OCI-LY1 (cell line): ENCODE data around the gene LRRC8E.
"Not testable (repeated sequence)": the region's sequence is repeated elsewhere in the genome, so short reads cannot be mapped to it uniquely, and the experiment has no call there.

ENCODE experiments used
- H2AFZ ChIP-seq: fragments of 200-600 bp; sonication (generic), shearing (Covaris generic); 2 replicates; pipeline ENCODE4 v1.6.0; 2014; ENCODE audit warnings: antibody characterized with exemption, mild to moderate bottlenecking, low read length
- H3F3A ChIP-seq: fragments of 200-600 bp; sonication (generic), shearing (Covaris generic); 2 replicates; pipeline ENCODE4 v1.6.0; 2014; ENCODE audit warnings: mild to moderate bottlenecking, antibody characterized with exemption, low read length, moderate library complexity; ENCODE audit not compliant: insufficient read depth
- H3K27ac ChIP-seq: fragments of 200-600 bp; sonication (generic); 2 replicates; pipeline ENCODE4 v1.5.1; 2014; ENCODE audit warnings: low read length, mixed run types, mild to moderate bottlenecking, low read depth; ENCODE audit not compliant: poor library complexity, severe bottlenecking
- H3K27me3 ChIP-seq: fragments of 200-600 bp; sonication (generic); 2 replicates; pipeline ENCODE4 v1.6.0; 2014; ENCODE audit warnings: antibody characterized with exemption, mild to moderate bottlenecking, low read length, moderate library complexity; ENCODE audit not compliant: insufficient read depth
- H3K36me3 ChIP-seq: fragments of 200-600 bp; sonication (generic); 2 replicates; pipeline ENCODE4 v1.6.1; 2014; ENCODE audit warnings: mild to moderate bottlenecking, antibody characterized with exemption, low read length, moderate library complexity, mixed read lengths; ENCODE audit not compliant: insufficient read depth
- H3K4me1 ChIP-seq: fragments of 200-600 bp; sonication (generic); 2 replicates; pipeline ENCODE4 v1.5.1; 2014; ENCODE audit warnings: mild to moderate bottlenecking, low read length, moderate library complexity; ENCODE audit not compliant: insufficient read depth, severe bottlenecking
- H3K4me2 ChIP-seq: fragments of 200-600 bp; sonication (generic), shearing (Covaris generic); 2 replicates; pipeline ENCODE4 v1.6.1; 2014; ENCODE audit warnings: low read length
- H3K4me3 ChIP-seq: fragments of 200-600 bp; sonication (generic); 2 replicates; pipeline ENCODE4 v1.5.1; 2014; ENCODE audit warnings: low read length, low read depth, mild to moderate bottlenecking, mixed read lengths; ENCODE audit not compliant: poor library complexity, severe bottlenecking
- H3K79me2 ChIP-seq: fragments of 200-600 bp; shearing (Covaris generic); 2 replicates; pipeline ENCODE4 v1.6.1; 2016; ENCODE audit warnings: mixed run types, low read length, mixed read lengths; ENCODE audit not compliant: insufficient read depth
- H3K9ac ChIP-seq: fragments of 200-600 bp; sonication (generic), shearing (Covaris generic); 2 replicates; pipeline ENCODE4 v1.6.1; 2014; ENCODE audit warnings: mild to moderate bottlenecking, low read length, mixed read lengths
- H3K9me2 ChIP-seq: fragments of 200-600 bp; sonication (generic), shearing (Covaris generic); 2 replicates; pipeline ENCODE4 v1.6.1; 2014; ENCODE audit warnings: low read depth, mild to moderate bottlenecking, low read length, mixed read lengths
- H3K9me3 ChIP-seq: fragments of 200-600 bp; shearing (Covaris generic); 2 replicates; pipeline ENCODE4 v1.6.1; 2014; ENCODE audit warnings: low read length, mixed read lengths
- H4K20me1 ChIP-seq: fragments of 200-600 bp; sonication (generic), shearing (Covaris generic); 2 replicates; pipeline ENCODE4 v1.6.0; 2016; ENCODE audit warnings: mild to moderate bottlenecking, low read length; ENCODE audit not compliant: insufficient read depth
- EZH2 ChIP-seq: fragments of 200-600 bp; sonication (generic), shearing (Covaris generic); IDR thresholded peaks from 2 replicates; pipeline ENCODE4 v1.8.0; 2017; ENCODE audit warnings: borderline replicate concordance, mixed run types, mild to moderate bottlenecking, antibody characterized with exemption, low read length, moderate library complexity, mixed read lengths
- TF ChIP-seq, protein P1 (sequence below): fragments of 200-600 bp; sonication (generic), shearing (Covaris generic); IDR thresholded peaks from 2 replicates; pipeline ENCODE4 v1.5.1; 2017; ENCODE audit warnings: mild to moderate bottlenecking, antibody characterized with exemption, low read length, moderate library complexity, mixed read lengths

Gene LRRC8E

DNA sequence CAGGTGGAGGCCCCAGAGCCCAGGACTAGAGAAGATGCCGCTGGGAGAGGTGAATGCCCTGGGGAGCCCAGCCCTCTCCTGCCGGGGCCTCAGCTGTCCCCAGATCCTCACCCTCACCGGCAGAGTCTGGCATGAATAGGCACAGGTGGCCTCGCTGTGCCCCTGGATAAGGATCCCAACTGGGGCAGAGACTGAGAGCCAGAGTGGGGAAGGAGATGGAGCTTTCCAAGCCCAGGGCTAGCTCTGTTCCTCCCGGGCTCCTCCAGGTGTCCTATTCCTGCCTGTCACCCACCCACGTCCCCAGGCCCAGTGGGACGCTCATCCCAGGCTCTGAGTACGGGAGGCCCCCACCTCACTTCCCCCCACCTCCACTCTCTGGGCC is 30.6 kb upstream of the LRRC8E start:
- H3K79me2 ChIP-seq = no peaks in the 10 kb centered on the region
- peaks cover 8% of the 10 kb centered on the region for H3K4me1 ChIP-seq
- no peak overlapping the region for H3K27ac ChIP-seq
- no peaks in the 10 kb centered on the region for H3F3A ChIP-seq
- H3K4me3 ChIP-seq = no peak overlapping the region
- peaks cover 11% of the 10 kb centered on the region; the same call in 1 of the 2 replicates for H3K27me3 ChIP-seq
- no peaks in the 10 kb centered on the region for H3K9me2 ChIP-seq
- H3K4me2 ChIP-seq = peak overlapping the region; percentile 22; the same call in 1 of the 2 replicates
- H3K9me3 ChIP-seq = no peaks in the 10 kb centered on the region
- H3K9ac ChIP-seq = no peak overlapping the region
- no peak overlapping the region for H2AFZ ChIP-seq
- no peaks in the 10 kb centered on the region for H3K36me3 ChIP-seq
- no peaks in the 10 kb centered on the region for H4K20me1 ChIP-seq
- TF ChIP-seq EZH2 = no peak
- TF ChIP-seq, protein P1, sequence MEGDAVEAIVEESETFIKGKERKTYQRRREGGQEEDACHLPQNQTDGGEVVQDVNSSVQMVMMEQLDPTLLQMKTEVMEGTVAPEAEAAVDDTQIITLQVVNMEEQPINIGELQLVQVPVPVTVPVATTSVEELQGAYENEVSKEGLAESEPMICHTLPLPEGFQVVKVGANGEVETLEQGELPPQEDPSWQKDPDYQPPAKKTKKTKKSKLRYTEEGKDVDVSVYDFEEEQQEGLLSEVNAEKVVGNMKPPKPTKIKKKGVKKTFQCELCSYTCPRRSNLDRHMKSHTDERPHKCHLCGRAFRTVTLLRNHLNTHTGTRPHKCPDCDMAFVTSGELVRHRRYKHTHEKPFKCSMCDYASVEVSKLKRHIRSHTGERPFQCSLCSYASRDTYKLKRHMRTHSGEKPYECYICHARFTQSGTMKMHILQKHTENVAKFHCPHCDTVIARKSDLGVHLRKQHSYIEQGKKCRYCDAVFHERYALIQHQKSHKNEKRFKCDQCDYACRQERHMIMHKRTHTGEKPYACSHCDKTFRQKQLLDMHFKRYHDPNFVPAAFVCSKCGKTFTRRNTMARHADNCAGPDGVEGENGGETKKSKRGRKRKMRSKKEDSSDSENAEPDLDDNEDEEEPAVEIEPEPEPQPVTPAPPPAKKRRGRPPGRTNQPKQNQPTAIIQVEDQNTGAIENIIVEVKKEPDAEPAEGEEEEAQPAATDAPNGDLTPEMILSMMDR = no peak

DNA sequence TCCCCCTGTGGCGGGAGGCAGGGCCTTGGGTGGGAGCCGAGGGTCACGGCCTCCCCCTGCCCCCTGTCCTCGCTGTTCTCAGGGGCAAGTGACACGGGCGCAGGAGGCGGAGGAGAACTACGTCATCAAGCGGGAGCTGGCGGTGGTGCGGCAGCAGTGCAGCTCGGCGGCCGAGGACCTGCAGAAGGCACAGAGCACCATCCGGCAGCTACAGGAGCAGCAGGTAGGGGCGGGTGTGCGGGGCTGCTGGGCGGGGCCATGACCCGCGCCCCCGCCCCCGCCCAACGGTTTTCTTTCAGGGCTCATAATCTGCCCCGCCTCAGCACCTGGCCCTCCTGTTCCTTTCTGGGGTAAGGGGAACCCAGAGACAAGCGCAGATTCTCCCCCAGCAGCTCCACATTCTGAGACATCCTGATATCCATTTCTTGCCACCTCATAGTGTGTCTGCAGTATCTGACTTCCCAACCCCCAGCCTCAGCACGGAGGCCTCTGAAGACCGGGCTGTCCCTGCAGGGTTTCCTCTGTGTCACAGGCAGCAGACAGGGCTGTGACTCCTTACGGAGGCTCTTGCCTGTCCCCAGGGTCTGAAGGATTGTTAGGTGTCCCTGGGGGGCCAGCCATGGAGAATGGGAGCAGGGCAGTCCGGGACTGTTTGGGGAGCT is 30.1 kb upstream of the LRRC8E start:
- no peaks in the 10 kb centered on the region for H4K20me1 ChIP-seq
- peaks cover 8% of the 10 kb centered on the region; the same call in 1 of the 2 replicates for H3K27me3 ChIP-seq
- no peak overlapping the region for H3K9ac ChIP-seq
- H3K4me3 ChIP-seq = no peak overlapping the region
- no peaks in the 10 kb centered on the region for H3K36me3 ChIP-seq
- H3K4me2 ChIP-seq = peak overlapping the region; percentile 22; the same call in 1 of the 2 replicates
- no peaks in the 10 kb centered on the region for H3K79me2 ChIP-seq
- no peaks in the 10 kb centered on the region for H3K9me3 ChIP-seq
- H3K4me1 ChIP-seq = peaks cover 8% of the 10 kb centered on the region
- TF ChIP-seq, protein P1 = no peak
- TF ChIP-seq EZH2 = no peak
- no peaks in the 10 kb centered on the region for H3F3A ChIP-seq
- H2AFZ ChIP-seq = no peak overlapping the region
- no peaks in the 10 kb centered on the region for H3K9me2 ChIP-seq
- no peak overlapping the region for H3K27ac ChIP-seq

DNA sequence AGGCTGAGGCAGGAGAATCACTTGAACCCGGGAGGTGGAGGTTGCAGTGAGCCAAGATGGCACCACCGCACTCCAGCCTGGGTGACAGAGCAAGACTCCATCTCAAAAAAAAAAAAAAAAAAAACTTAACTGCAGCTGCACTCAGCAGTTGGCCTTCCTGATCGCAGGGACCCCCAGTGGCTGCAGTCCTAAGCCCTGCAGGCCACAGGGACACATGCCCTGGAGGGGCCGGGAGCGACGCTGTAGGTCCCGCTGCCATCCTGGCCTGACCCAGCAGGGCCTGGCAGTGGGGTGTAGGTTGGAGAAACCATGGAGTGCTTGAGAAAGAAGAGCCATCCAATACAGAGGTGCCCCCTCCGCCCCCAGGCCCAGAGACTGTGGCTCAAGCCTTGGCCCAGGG is 29.2 kb upstream of the LRRC8E start:
- not testable (repeated sequence) for H3K4me2 ChIP-seq, H3K4me1 ChIP-seq, H3K36me3 ChIP-seq, H3K27ac ChIP-seq, H2AFZ ChIP-seq, H3K4me3 ChIP-seq, H3F3A ChIP-seq, H3K9me3 ChIP-seq, H3K9ac ChIP-seq, H4K20me1 ChIP-seq, H3K9me2 ChIP-seq, H3K79me2 ChIP-seq, H3K27me3 ChIP-seq
